ENCODE results near the gene CYP19A1.
"Not testable (repeated sequence)": the region's sequence is repeated elsewhere in the genome, so short reads cannot be mapped to it uniquely, and the experiment has no call there.

CYP19A1 gene

DNA sequence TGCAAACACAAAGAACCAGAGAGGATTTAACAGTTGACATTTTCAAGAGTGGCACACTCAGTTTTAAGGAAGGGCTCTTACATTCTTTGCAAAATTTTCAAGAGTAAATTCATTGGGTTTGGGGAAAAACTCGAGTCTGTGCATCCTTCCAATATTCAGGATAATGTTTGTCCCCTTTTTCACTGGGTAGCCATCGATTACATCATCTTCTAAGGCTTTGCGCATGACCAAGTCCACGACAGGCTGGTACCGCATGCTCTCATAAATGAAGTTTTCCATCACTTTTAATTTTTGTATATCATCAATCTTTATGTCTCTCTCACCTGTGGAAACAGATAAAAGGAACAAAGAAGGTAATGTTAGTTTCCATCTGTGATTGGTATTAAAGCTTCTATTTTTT lies 126.2 kb downstream of the CYP19A1 start:
- DNase-seq (ENCODE audit: low read depth) = no peak

- no peak for DNase-seq (ENCODE audit: low read depth)
These were observed 133.1 kb downstream of the CYP19A1 start for GRCh38 chr15:51205050-51205975.

DNA sequence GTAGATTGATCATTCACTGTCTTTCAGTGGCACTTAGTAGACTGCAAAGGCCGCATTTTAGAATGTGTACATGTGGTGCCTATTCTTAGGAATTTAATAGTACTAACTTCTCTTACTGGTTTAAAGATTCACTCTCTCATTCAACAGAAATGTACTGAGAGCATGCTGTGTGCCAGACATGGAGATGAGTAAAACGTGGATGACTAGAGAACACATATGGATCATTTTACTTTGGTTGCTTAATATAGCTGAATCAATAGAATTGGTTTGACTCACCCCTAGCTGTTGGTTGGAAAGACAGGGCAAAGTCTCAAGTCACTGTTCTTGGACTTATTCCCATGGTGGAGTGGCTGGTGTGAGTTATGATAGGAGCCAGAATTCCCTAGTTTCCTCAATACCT lies 134.6 kb downstream of the CYP19A1 start:
- no peak for DNase-seq (ENCODE audit: low read depth)

DNA sequence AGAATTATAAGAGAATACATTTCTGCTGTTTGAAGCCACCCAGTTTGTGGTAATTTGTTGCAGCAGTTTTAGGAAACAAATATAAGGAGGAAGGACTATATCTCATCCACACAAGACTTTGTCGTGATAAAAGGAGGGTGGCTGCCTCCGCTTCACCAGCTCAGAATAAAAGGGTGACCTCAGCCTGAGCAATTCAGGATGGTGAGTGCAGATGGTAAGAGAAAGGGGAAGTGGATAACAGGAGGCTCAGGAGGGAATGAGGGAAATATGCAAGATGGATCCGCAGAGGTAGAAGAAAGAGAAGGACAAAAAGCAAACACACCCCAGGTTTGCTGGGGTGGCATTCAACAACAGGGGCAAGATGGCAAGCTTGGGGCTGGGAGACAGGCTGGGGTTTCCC lies 135.6 kb downstream of the CYP19A1 start:
- no peak for DNase-seq (ENCODE audit: low read depth)

DNA sequence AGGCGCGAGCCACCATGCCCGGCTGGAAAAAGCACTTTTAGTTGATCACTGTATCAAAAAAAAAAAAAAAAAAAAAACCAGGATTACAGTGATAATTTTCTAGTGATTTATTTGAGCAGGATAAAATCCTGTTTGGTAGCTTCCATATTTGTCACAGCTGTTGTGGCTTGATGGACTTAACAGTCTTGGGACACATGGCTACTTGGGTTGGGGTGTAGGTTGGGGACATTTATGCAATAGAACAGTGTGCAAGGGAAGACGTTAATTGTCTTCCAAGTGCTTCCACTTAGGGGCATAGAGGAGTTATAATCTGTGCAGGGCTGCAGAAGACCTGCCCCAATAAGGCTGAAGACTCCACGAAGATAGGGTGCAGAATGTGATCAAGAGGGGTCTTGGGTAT lies 136.8 kb downstream of the CYP19A1 start:
- no peak for DNase-seq (ENCODE audit: low read depth)

- no peak for DNase-seq (ENCODE audit: low read depth)
These were observed 137.6 kb downstream of the CYP19A1 start for GRCh38 chr15:51200792-51201191.

DNA sequence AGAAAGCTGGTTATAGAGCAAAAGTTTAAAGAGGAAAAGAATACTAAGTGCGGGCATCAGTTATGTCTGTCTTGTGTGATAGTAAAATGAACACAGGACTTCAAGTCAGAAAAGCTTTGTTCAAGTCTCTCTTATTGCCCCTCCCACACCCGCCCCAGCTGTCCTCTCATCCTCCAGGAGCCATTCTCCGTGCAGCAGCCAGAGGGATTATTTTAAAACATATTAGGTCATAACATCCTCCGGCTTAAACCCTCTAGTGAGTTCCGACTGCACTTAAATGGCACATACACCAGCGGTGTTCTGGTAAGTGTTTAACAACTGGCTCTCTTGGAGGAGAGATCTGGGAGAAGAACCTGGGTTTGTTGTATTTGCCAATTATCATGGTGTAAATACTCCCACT lies 138.9 kb downstream of the CYP19A1 start:
- DNase-seq (ENCODE audit: low read depth) = no peak

- no peak for DNase-seq (ENCODE audit: low read depth)
These were observed 139.6 kb downstream of the CYP19A1 start for GRCh38 chr15:51198701-51199232.

DNA sequence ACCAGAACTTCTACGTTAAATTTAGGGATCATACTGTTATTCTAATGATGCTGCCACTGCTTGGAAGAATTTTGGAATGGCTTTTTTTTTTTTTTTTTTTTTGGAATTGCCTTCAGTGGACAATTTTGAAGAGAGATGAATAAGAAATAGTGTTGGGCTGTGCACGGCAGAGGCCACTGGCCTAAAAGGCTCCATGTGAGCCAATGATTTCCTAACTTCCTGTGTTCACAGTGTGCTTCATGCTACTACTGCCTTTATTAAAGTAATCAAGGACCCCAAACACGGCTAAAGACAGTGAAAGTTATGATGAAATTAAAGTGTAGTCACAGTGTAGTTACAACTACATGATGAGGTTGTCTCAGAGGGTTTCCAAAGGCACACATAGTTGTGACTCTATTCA lies 142.9 kb downstream of the CYP19A1 start:
- no peak for DNase-seq (ENCODE audit: low read depth)

- DNase-seq (ENCODE audit: low read depth) = no peak
These were observed 144.4 kb downstream of the CYP19A1 start for GRCh38 chr15:51193979-51194378.

DNA sequence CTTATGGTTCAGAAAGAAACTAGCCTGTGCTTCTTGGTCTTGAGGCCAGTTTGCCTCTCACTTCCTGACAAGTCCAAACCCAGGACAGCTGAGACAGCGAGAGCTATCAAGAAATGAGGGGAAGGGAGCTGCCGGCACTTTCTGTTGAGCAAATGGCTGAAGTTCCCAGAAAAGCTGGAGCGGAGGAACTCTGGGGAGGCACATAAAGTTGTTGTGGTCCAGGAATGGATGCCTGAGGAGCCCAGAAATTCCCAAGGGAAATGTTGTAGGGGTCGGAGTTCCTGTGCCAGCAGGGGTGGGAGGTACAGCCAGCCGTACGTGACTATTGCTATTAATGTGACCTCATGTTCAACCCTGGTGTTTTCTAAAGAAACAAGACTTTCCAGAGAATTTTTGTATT lies 144.9 kb downstream of the CYP19A1 start:
- DNase-seq (ENCODE audit: low read depth) = no peak

- peak; percentile 37 for DNase-seq (ENCODE audit: low read depth)
These were observed 145.7 kb downstream of the CYP19A1 start for GRCh38 chr15:51192521-51193280.

- DNase-seq (ENCODE audit: low read depth) = no peak
These were observed 146.6 kb downstream of the CYP19A1 start for GRCh38 chr15:51191766-51192165.

- no peak for DNase-seq (ENCODE audit: low read depth)
These were observed 147.2 kb downstream of the CYP19A1 start for GRCh38 chr15:51191072-51191670.

DNA sequence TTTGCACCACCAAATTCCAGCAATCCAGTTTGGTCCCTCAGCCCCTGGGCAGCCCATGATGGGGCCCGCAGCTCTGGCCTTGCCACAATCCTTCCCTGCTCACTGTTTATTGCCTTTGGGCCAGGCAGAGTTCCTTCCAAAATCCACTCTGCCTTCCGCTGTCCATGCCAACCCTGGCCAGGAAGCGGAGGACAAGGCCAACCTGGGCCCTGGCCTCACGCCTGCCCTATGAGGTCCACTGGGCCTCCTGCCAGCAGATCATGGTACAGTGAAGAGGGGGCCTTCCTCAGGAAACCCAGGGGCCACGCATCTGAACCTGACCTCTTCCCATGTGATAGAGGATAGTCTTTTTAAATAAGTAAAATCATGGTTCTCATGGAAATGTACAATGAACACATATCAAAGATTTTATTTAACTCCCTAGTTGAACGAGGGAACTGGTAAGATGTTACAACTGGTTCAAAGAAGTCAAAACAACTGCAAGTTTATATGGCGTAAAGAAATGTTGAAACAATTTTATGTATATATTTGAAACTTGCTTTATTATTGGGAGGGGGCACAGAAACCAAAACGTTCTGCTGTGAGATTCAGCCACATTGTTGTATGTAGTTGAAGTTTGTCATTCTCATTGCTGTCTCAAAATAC lies 147.8 kb downstream of the CYP19A1 start:
- DNase-seq (ENCODE audit: low read depth) = no peak

- DNase-seq (ENCODE audit: low read depth) = no peak
These were observed 148.6 kb downstream of the CYP19A1 start for GRCh38 chr15:51189669-51190385.

DNA sequence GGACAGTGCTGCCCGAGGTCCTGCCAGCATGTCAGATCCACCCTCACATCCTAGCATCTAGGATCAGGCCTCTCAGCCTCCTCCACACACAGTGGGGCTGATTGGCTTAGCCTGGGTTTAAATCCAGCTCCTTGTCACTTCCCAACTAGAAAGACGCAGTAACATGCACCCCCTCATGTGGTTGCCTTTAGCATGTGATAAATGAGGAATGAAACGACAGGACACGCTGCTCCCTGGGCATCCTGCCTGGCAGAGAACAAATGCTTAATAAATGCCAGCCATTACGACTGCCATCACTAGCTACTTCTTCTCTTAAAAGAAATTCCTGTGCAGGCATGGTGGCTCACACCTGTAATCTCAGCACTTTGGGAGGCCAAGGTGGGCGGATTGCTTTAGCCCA lies 149.6 kb downstream of the CYP19A1 start:
- DNase-seq (ENCODE audit: low read depth) = not testable (repeated sequence)

GRCh38 chr15:51186891-51187290 lies 151.5 kb downstream of the CYP19A1 start:
- no peak for DNase-seq (ENCODE audit: low read depth)

DNA sequence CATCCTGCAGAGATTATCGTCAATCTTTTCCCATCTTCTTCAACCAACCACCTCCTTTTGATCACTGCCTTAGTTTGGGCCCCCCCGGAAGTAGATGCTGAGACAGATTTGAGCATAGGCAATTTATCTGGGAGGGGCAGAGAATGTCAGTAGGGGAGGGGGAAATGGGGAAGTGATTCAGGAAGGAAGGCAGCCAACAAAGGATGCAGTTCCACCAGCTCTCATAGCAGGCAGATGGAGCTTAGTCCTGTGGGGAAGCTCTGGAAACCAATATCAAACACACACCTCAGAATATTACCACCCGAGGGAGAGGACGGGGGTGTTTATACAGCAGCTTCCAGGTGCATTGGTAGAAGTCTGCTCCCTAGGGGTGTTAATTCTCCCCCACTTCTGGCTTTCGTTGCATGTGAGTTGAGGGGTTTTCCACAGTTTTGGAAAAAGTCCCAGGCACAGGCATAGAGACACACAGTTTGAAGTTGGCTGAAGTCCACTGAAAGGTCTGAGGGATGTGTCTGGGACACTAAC lies 152.2 kb downstream of the CYP19A1 start:
- no peak for DNase-seq (ENCODE audit: low read depth)

DNA sequence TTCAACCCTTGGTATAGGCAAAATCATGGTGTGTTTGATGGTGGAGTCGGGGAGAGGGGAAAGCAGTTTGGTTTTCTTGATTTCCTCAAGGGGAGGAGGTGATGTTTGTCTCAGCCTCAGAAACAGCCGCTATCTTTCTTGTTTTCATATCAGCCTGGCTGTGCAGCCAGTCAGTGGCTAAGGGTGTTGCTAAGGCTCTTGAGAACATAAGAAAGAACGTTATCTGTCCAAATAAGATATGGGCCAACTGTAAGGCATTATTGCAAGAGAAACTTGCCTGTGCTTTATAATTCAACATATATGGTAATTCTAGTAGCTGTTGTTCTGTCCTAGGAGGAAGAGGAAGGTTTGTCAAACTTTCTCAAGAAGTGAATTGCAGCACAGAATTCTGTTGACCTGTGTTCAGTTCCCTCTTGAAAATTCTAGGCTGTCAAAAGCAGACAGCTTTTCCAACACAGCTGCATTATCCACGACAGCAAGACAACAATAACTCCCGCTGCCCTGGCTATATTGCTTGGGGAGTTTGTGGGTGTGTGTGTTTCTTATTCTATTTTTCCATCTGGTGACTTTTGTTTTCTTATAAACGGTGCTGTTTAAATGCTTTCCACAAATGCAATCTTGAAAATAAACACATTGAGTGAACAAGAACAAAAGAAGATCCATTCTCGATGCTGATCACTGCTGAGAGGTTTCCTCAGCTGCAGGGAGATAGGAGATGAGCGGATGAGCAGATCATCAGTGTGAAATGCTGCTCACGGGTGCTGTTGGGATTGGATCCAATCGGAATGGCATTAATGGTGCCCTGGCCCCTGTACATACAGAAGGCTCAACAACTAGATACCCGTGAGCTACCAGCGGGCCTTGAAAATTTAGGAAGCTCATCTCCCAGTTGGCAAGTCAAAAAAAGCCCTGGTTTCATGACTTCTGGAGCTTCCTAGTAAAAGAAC lies 152.9 kb downstream of the CYP19A1 start:
- DNase-seq (ENCODE audit: low read depth) = no peak
